MCF 10A (cell line): ENCODE measurements around the gene GPR152. TPM values are rescaled to one million over a fixed set of nuclear protein-coding genes. Genes with fewer than 3 reads are reported as not detected.

ENCODE experiments used
- BruUV-seq: library from RNA; stranded (reverse); fragments of 400-500 nt; replicated peaks from 2 replicates; lab custom pipeline; 2021; lab: Mats Ljungman, UMichigan
- CTCF ChIA-PET: fragments of 300-600 bp; sonication (Branson Sonifier 250); formaldehyde crosslinking; extraction: SDS; loops from one replicate; lab custom pipeline; 2021; ENCODE audit warnings: antibody characterized with exemption, inconsistent platforms; lab: Yijun Ruan, JAX
- POLR2A ChIA-PET: fragments of 300-600, 350-650 bp; sonication (Branson Sonifier 250); formaldehyde crosslinking; extraction: SDS; loops from one replicate; lab custom pipeline; 2020; ENCODE audit warnings: antibody characterized with exemption, inconsistent platforms; lab: Yijun Ruan, JAX
- DNase-seq: peaks from one replicate; pipeline ENCODE4 v3.0.0-alpha.2; 2018; ENCODE audit not compliant: unreplicated experiment
- H3K27ac Mint-ChIP-seq: one replicate; pipeline ENCODE4 v1.8.0; 2022; ENCODE audit warnings: mild to moderate bottlenecking, low read depth, mixed read lengths; ENCODE audit not compliant: unreplicated experiment
- H3K27me3 Mint-ChIP-seq: one replicate; pipeline ENCODE4 v1.8.0; 2022; ENCODE audit warnings: mixed read lengths; ENCODE audit not compliant: insufficient read depth, unreplicated experiment
- H3K36me3 Mint-ChIP-seq: one replicate; pipeline ENCODE4 v1.8.0; 2022; ENCODE audit warnings: mild to moderate bottlenecking, moderate library complexity, mixed read lengths; ENCODE audit not compliant: insufficient read depth, unreplicated experiment
- H3K4me1 Mint-ChIP-seq: one replicate; pipeline ENCODE4 v1.8.0; 2022; ENCODE audit warnings: mixed read lengths; ENCODE audit not compliant: insufficient read depth, unreplicated experiment
- H3K4me3 Mint-ChIP-seq: one replicate; pipeline ENCODE4 v1.8.0; 2022; ENCODE audit warnings: mild to moderate bottlenecking, moderate library complexity, mixed read lengths; ENCODE audit not compliant: unreplicated experiment
- H3K9me3 Mint-ChIP-seq: one replicate; pipeline ENCODE4 v1.8.0; 2022; ENCODE audit warnings: mixed read lengths; ENCODE audit not compliant: unreplicated experiment
- CTCF ChIP-seq: fragments of 200-600 bp; IDR thresholded peaks from one replicate; pipeline ENCODE4 v1.8.0; 2022; ENCODE audit warnings: antibody characterized with exemption, mild to moderate bottlenecking; ENCODE audit not compliant: unreplicated experiment
- intact Hi-C: fragments of 100-400 bp; cut with micrococcal nuclease; formaldehyde crosslinking; loops from 2 replicates; pipeline ENCODE4 v1.14.1; 2022
- total RNA-seq: library from RNA; stranded (reverse); gene quantifications from 2 replicates; pipeline ENCODE4 v1.2.3, GENCODE V29; 2022

GPR152 gene
- total RNA-seq, 1 experiment from 2014 or later = not detected

- ChIA-PET POLR2A (interaction anchor here (0.6 to 1.7 kb wide), 3 partner anchors 13 to 33 kb away, joined by 3 to 4 read pairs (median 3); partner anchors contain the start of gene PPP1CA), CTCF (no interaction called here)
- no TSS peak for BruUV-seq
- intact Hi-C loops = no loop called here
- Mint-ChIP-seq H3K4me1 (no peaks in the 10 kb centered on the region), H3K36me3 (peaks cover 59% of the 10 kb centered on the region), H3K4me3 (no peak overlapping the region), H3K9me3 (no peaks in the 10 kb centered on the region), H3K27me3 (no peaks in the 10 kb centered on the region), H3K27ac (no peak overlapping the region)
- no peak for DNase-seq
- TF ChIP-seq CTCF = no peak
Observed at GRCh38 chr11:67433536-67434394, 18.8 kb downstream of the GPR152 start.

GRCh38 chr11:67432655-67433349 is 19.7 kb downstream of the GPR152 start:
- Mint-ChIP-seq H3K4me3 (no peak overlapping the region), H3K9me3 (no peaks in the 10 kb centered on the region), H3K4me1 (no peaks in the 10 kb centered on the region), H3K27me3 (no peaks in the 10 kb centered on the region), H3K27ac (no peak overlapping the region), H3K36me3 (peaks cover 62% of the 10 kb centered on the region)
- ChIA-PET CTCF (no interaction called here), POLR2A (interaction anchor here (0.6 to 1.7 kb wide), 3 partner anchors 12 to 32 kb away, joined by 3 to 4 read pairs (median 3); partner anchors contain the start of gene PPP1CA)
- no TSS peak for BruUV-seq
- TF ChIP-seq CTCF = no peak
- intact Hi-C loops = no loop called here
- DNase-seq = no peak

GRCh38 chr11:67431346-67432249 is 20.9 kb downstream of the GPR152 start:
- H3K9me3 Mint-ChIP-seq = no peaks in the 10 kb centered on the region
- no peak for DNase-seq
- ChIA-PET POLR2A (interaction anchor here (1.7 kb wide), 1 partner anchor 30 kb away, joined by 4 read pairs; the partner anchor contains the start of gene PPP1CA), CTCF (interaction anchor here (0.6 kb wide), 1 partner anchor 30 kb away, joined by 3 read pairs; no protein-coding TSS in a partner anchor)
- H3K27me3 Mint-ChIP-seq = no peaks in the 10 kb centered on the region
- no peak overlapping the region for H3K4me3 Mint-ChIP-seq
- H3K27ac Mint-ChIP-seq = no peak overlapping the region
- no TSS peak for BruUV-seq
- H3K36me3 Mint-ChIP-seq = peaks cover 55% of the 10 kb centered on the region
- TF ChIP-seq CTCF = no peak
- intact Hi-C loops = no loop called here
- no peaks in the 10 kb centered on the region for H3K4me1 Mint-ChIP-seq
